Panc1 (cell line): Measurements from ENCODE around the gene FGD5.

Experiments used
- CTCF ChIP-seq: fragments of 450-650 bp; IDR thresholded peaks from 2 replicates; pipeline ENCODE4 v1.5.1; 2017; ENCODE audit warnings: mild to moderate bottlenecking
- POLR2AphosphoS5 ChIP-seq: IDR thresholded peaks from 2 replicates; pipeline ENCODE4 v1.6.1; 2012; ENCODE audit warnings: mild to moderate bottlenecking, low read depth, low read length, moderate library complexity
- SIN3A ChIP-seq: IDR thresholded peaks from 2 replicates; pipeline ENCODE4 v1.6.1; 2012; ENCODE audit warnings: low read depth, mild to moderate bottlenecking, low read length, moderate library complexity, borderline replicate concordance; ENCODE audit not compliant: insufficient read depth

GRCh38 chr3:14926592-14926991 is 107.8 kb downstream of the FGD5 start:
- TF ChIP-seq CTCF (no peak), POLR2AphosphoS5 (no peak), SIN3A (no peak)
